Testis (tissue), 2 donors: ENCODE data around the gene RASSF10.

Experiments used
- CTCF ChIP-seq, 3 experiments: fragments of 450-650 bp in 2 of 3; fragments of 200-600 bp in 1 of 3; sonication (generic) in 1 of 3; IDR thresholded peaks; one replicate each; pipeline ENCODE4 v1.5.1; 2016 to 2019; ENCODE audit warnings: antibody characterized with exemption in 3 of 3, mild to moderate bottlenecking in 2 of 3, moderate library complexity in 1 of 3
- POLR2A ChIP-seq: fragments of 450-650 bp; IDR thresholded peaks from one replicate; pipeline ENCODE4 v1.6.1; 2017; ENCODE audit warnings: antibody characterized with exemption, mild to moderate bottlenecking, moderate library complexity

DNA sequence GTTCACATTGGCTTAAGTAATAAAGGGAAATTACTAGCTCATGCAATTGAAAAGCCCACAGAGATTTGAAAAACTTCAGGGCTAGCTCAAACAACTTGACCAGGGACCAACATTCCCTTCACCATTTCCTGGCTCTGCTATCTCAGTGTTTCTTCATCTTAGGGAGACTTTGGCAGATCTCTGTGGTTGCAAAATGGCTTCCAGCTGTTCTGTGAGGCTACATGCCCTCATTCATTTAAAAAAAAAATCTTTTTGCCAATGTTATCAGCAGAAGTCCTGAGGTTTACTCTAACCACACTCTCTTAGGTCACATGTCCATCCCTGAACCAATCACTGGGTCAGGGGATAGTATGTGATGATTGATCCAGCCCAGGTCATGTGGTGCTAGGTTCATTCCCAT, 13.9 kb upstream of the RASSF10 start:
- TF ChIP-seq CTCF (IDR thresholded peaks at IDR 0.05): no peak
- TF ChIP-seq POLR2A: no peak
